Measurements from ENCODE around the gene USP12. TPM values are rescaled to one million over a fixed set of nuclear protein-coding genes. Genes with fewer than 3 reads are reported as not detected.

The USP12 gene
- total RNA-seq, 1 donor from 2014 or later = 17.9 TPM

GRCh38 chr13:27177852-27178251 lies 6.2 kb upstream of the USP12 start:
- no peaks in the 10 kb centered on the region for H3K36me3 ChIP-seq (ENCODE audit: control insufficient read depth, insufficient read depth, low read length)
- H3K4me3 ChIP-seq (ENCODE audit: low read depth, low read length) = no peak overlapping the region
- no peak for TF ChIP-seq CTCF (IDR thresholded peaks at IDR 0.05; ENCODE audit: insufficient read depth, low read length, severe bottlenecking)
- no peaks in the 10 kb centered on the region for H3K27me3 ChIP-seq (ENCODE audit: control insufficient read depth, insufficient read depth, low read length)
- FAIRE-seq (no peak), DNase-seq (ENCODE audit: low read depth) (no peak)

- H3K36me3 ChIP-seq (ENCODE audit: control insufficient read depth, insufficient read depth, low read length) = no peaks in the 10 kb centered on the region
- H3K27me3 ChIP-seq (ENCODE audit: control insufficient read depth, insufficient read depth, low read length) = no peaks in the 10 kb centered on the region
- no peak overlapping the region for H3K4me3 ChIP-seq (ENCODE audit: low read depth, low read length)
- DNase-seq (ENCODE audit: low read depth) (no peak), FAIRE-seq (no peak)
- TF ChIP-seq CTCF (IDR thresholded peaks at IDR 0.05; ENCODE audit: insufficient read depth, low read length, severe bottlenecking) = no peak
These were observed 5.1 kb upstream of the USP12 start for GRCh38 chr13:27176470-27177410.

- TF ChIP-seq CTCF (IDR thresholded peaks at IDR 0.05; ENCODE audit: insufficient read depth, low read length, severe bottlenecking) = no peak
- Histone ChIP-seq H3K27me3 (ENCODE audit: control insufficient read depth, insufficient read depth, low read length) (no peaks in the 10 kb centered on the region), H3K4me3 (ENCODE audit: low read depth, low read length) (no peak overlapping the region), H3K36me3 (ENCODE audit: control insufficient read depth, insufficient read depth, low read length) (no peaks in the 10 kb centered on the region)
- DNase-seq (ENCODE audit: low read depth) = no peak
- no peak for FAIRE-seq
These were observed 3.3 kb upstream of the USP12 start for GRCh38 chr13:27174766-27175455.

- peak overlapping the region; percentile 58 for H3K4me3 ChIP-seq (ENCODE audit: low read depth, low read length)
- TF ChIP-seq CTCF (IDR thresholded peaks at IDR 0.05; ENCODE audit: insufficient read depth, low read length, severe bottlenecking) = no peak
- H3K27me3 ChIP-seq (ENCODE audit: control insufficient read depth, insufficient read depth, low read length) = no peaks in the 10 kb centered on the region
- DNase-seq (ENCODE audit: low read depth) (no peak), FAIRE-seq (no peak)
- H3K36me3 ChIP-seq (ENCODE audit: control insufficient read depth, insufficient read depth, low read length) = no peaks in the 10 kb centered on the region
These were observed 858 bp upstream of the USP12 start for GRCh38 chr13:27172495-27172842.

GRCh38 chr13:27171827-27172494 lies 350 bp upstream of the USP12 start:
- DNase-seq (ENCODE audit: low read depth) = peak; percentile 75
- FAIRE-seq = no peak
- Histone ChIP-seq H3K27me3 (ENCODE audit: control insufficient read depth, insufficient read depth, low read length) (no peaks in the 10 kb centered on the region), H3K36me3 (ENCODE audit: control insufficient read depth, insufficient read depth, low read length) (no peaks in the 10 kb centered on the region), H3K4me3 (ENCODE audit: low read depth, low read length) (peak overlapping the region; percentile 58)
- peak; percentile 19 for TF ChIP-seq CTCF (IDR thresholded peaks at IDR 0.05; ENCODE audit: insufficient read depth, low read length, severe bottlenecking)
